ENCODE data around the gene RYR2.
"Not testable (repeated sequence)": the region's sequence is repeated elsewhere in the genome, so short reads cannot be mapped to it uniquely, and the experiment has no call there.

RYR2 gene

GRCh38 chr1:237814319-237814924, 772.4 kb downstream of the RYR2 start:
- peak; percentile 94 for TF ChIP-seq CTCF (IDR thresholded peaks at IDR 0.05; ENCODE audit: low read depth, low read length)
- TF ChIP-seq EZH2phosphoT487 (IDR thresholded peaks at IDR 0.05; ENCODE audit: low read depth), result no peak
- Histone ChIP-seq H3K4me3 (ENCODE audit: low read length) (no peak overlapping the region), H3K36me3 (replicated peaks; ENCODE audit: low read depth, low read length) (no peaks in the 10 kb centered on the region), H2AFZ (ENCODE audit: low read depth, low read length) (no peak overlapping the region), H3K27me3 (ENCODE audit: low read depth, low read length) (peaks cover 12% of the 10 kb centered on the region; the same call in 1 of the 2 replicates), H3K79me2 (ENCODE audit: low read length) (no peaks in the 10 kb centered on the region), H3K9me3 (ENCODE audit: insufficient read depth, low read length) (no peaks in the 10 kb centered on the region), H3K4me1 (ENCODE audit: low read length) (no peaks in the 10 kb centered on the region; the same call in 1 of the 2 replicates), H3K4me2 (ENCODE audit: low read length) (no peak overlapping the region), H3K9ac (ENCODE audit: low read length) (no peak overlapping the region), H4K20me1 (ENCODE audit: insufficient read depth, low read length) (no peaks in the 10 kb centered on the region), H3K27ac (ENCODE audit: low read length) (no peak overlapping the region)

- Histone ChIP-seq H3K4me1 (ENCODE audit: low read length) (no peaks in the 10 kb centered on the region), H3K9me3 (ENCODE audit: insufficient read depth, low read length) (no peaks in the 10 kb centered on the region), H4K20me1 (ENCODE audit: insufficient read depth, low read length) (no peaks in the 10 kb centered on the region), H2AFZ (ENCODE audit: low read depth, low read length) (no peak overlapping the region), H3K9ac (ENCODE audit: low read length) (no peak overlapping the region), H3K27me3 (ENCODE audit: low read depth, low read length) (peaks cover 6% of the 10 kb centered on the region; the same call in 1 of the 2 replicates), H3K4me2 (ENCODE audit: low read length) (no peak overlapping the region), H3K27ac (ENCODE audit: low read length) (no peak overlapping the region), H3K36me3 (replicated peaks; ENCODE audit: low read depth, low read length) (no peaks in the 10 kb centered on the region), H3K79me2 (ENCODE audit: low read length) (no peaks in the 10 kb centered on the region), H3K4me3 (ENCODE audit: low read length) (no peak overlapping the region)
- TF ChIP-seq CTCF (IDR thresholded peaks at IDR 0.05; ENCODE audit: low read depth, low read length) (no peak), EZH2phosphoT487 (IDR thresholded peaks at IDR 0.05; ENCODE audit: low read depth) (no peak)
Observed at GRCh38 chr1:237817277-237817676, 775.3 kb downstream of the RYR2 start.

GRCh38 chr1:237820634-237821033, 778.6 kb downstream of the RYR2 start:
- H3K4me1 ChIP-seq (ENCODE audit: low read length); H3K9me3 ChIP-seq (ENCODE audit: insufficient read depth, low read length); H3K4me2 ChIP-seq (ENCODE audit: low read length); H3K79me2 ChIP-seq (ENCODE audit: low read length); H3K9ac ChIP-seq (ENCODE audit: low read length); H3K36me3 ChIP-seq (replicated peaks; ENCODE audit: low read depth, low read length); H4K20me1 ChIP-seq (ENCODE audit: insufficient read depth, low read length); H3K4me3 ChIP-seq (ENCODE audit: low read length); H3K27me3 ChIP-seq (ENCODE audit: low read depth, low read length); H3K27ac ChIP-seq (ENCODE audit: low read length); H2AFZ ChIP-seq (ENCODE audit: low read depth, low read length): not testable (repeated sequence)

GRCh38 chr1:237832858-237833257, 790.9 kb downstream of the RYR2 start:
- Histone ChIP-seq H3K36me3 (replicated peaks; ENCODE audit: low read depth, low read length) (no peaks in the 10 kb centered on the region), H3K9me3 (ENCODE audit: insufficient read depth, low read length) (no peaks in the 10 kb centered on the region), H3K79me2 (ENCODE audit: low read length) (no peaks in the 10 kb centered on the region), H3K9ac (ENCODE audit: low read length) (no peak overlapping the region), H4K20me1 (ENCODE audit: insufficient read depth, low read length) (no peaks in the 10 kb centered on the region), H3K4me1 (ENCODE audit: low read length) (no peaks in the 10 kb centered on the region), H3K4me3 (ENCODE audit: low read length) (no peak overlapping the region), H3K27ac (ENCODE audit: low read length) (no peak overlapping the region), H3K27me3 (ENCODE audit: low read depth, low read length) (peaks cover 2% of the 10 kb centered on the region; the same call in 1 of the 2 replicates), H3K4me2 (ENCODE audit: low read length) (no peak overlapping the region), H2AFZ (ENCODE audit: low read depth, low read length) (no peak overlapping the region)
- no peak for TF ChIP-seq CTCF (IDR thresholded peaks at IDR 0.05; ENCODE audit: low read depth, low read length)
- no peak for TF ChIP-seq EZH2phosphoT487 (IDR thresholded peaks at IDR 0.05; ENCODE audit: low read depth)

Data from OCI-LY3 (cell line).